Motor neuron (in vitro differentiated cells): ENCODE data around the gene C15orf61. TPM values are rescaled to one million over a fixed set of nuclear protein-coding genes. Genes with fewer than 3 reads are reported as not detected.

Experiments
- ATAC-seq, 8 experiments: fragments of 200-7000 bp; cut with Tn5 transposase; replicated peaks in 6 of 8; 2 replicates each; pipeline ENCODE4 v1.8.0; 2021; ENCODE audit warnings: mild to moderate bottlenecking in 8 of 8, moderate library complexity in 8 of 8
- H3K27ac ChIP-seq, 2 donors: fragments of 250-450 bp; sonication (Bioruptor Pico); 2 replicates each; pipeline ENCODE4 v1.9.0; 2021; ENCODE audit warnings: antibody characterized with exemption in 2 of 2, mild to moderate bottlenecking in 2 of 2, moderate library complexity in 1 of 2
- H3K4me1 ChIP-seq, 2 donors: fragments of 250-450 bp; sonication (Bioruptor Pico); replicated peaks in 1 of 2; 2 replicates each; pipeline ENCODE4 v1.6.1; 2021; ENCODE audit warnings: antibody characterized with exemption in 2 of 2, mild to moderate bottlenecking in 2 of 2, moderate library complexity in 1 of 2
- H3K4me3 ChIP-seq, 5 donors: fragments of 250-450 bp; sonication (Bioruptor Pico); 2 replicates each; pipeline ENCODE4 v1.9.0; 2021; ENCODE audit warnings: antibody characterized with exemption in 5 of 5, mild to moderate bottlenecking in 5 of 5, moderate library complexity in 4 of 5
- WGBS, 10 experiments: fragments of 450-650 bp; shearing (Covaris generic); methylation state at CpG; one replicate each; pipeline ENCODE4 v1.0.0; 2022; 5-methylcytosine and 5-hydroxymethylcytosine counted together
- in situ Hi-C, 9 experiments: fragments of 400-800 bp; cut with MboI; loops; one replicate each; pipeline ENCODE4 v1.15.0; 2021; ENCODE audit warnings: low sequenced_read_pairs in 9 of 9, low pct_unique_long_range_greater_than_20kb in 2 of 9; ENCODE audit not compliant: unreplicated experiment in 9 of 9
- total RNA-seq, 8 experiments: library from RNA; unstranded; fragments of 300-600 nt; gene quantifications; 2 replicates each; pipeline versions ENCODE4 v1.2.3 to v1.2.4, GENCODE V29; 2022

The C15orf61 gene
- total RNA-seq, 8 experiments from 2014 or later = 1.9 to 4.9 (median 3.8) TPM

GRCh38 chr15:67547064-67547463 lies 26.1 kb downstream of the C15orf61 start:
- Histone ChIP-seq H3K27ac (no peak overlapping the region), H3K4me3 (no peak overlapping the region), H3K4me1 (peaks cover 14 to 23% of the 10 kb centered on the region in 2 donors)
- WGBS, 10 experiments = 80 to 100% (median 93%) methylated on average over 1 to 2 of the region's 2 CpGs; no CpG with 5 or more reads in 3 of the 10 experiments
- no peak for ATAC-seq
- in situ Hi-C loops = loop anchor here in 1 of 9 experiments (25.0 kb wide), 1 partner anchor 290 kb away; the partner anchor contains the start of genes RNU6-1 and SKOR1

- H3K27ac ChIP-seq = no peak overlapping the region
- no peak for ATAC-seq
Measured at GRCh38 chr15:67547836-67548235, 26.9 kb downstream of the C15orf61 start.

GRCh38 chr15:67548236-67548852 lies 27.4 kb downstream of the C15orf61 start:
- H3K27ac ChIP-seq = no peak overlapping the region
- peaks cover 14 to 23% of the 10 kb centered on the region in 2 donors for H3K4me1 ChIP-seq
- ATAC-seq = peak in 6 of 8 experiments; percentile 13 to 43 (median 26)
- no peak overlapping the region for H3K4me3 ChIP-seq
- 0 to 86% (median 58%) methylated on average over 1 to 2 of the region's 2 CpGs; no CpG with 5 or more reads in 5 of the 10 experiments for WGBS, 10 experiments
- in situ Hi-C loops = loop anchor here in 1 of 9 experiments (25.0 kb wide), 1 partner anchor 289 kb away; the partner anchor contains the start of genes RNU6-1 and SKOR1

More at GRCh38 chr15:67547836-67548235, 26.9 kb downstream of the C15orf61 start:
- Histone ChIP-seq H3K4me1 (peaks cover 14 to 23% of the 10 kb centered on the region in 2 donors), H3K4me3 (no peak overlapping the region)
- WGBS, 10 experiments = 19 to 100% (median 58%) methylated on average over 1 to 3 of the region's 3 CpGs; no CpG with 5 or more reads in 1 of the 10 experiments
- in situ Hi-C loops = loop anchor here in 1 of 9 experiments (25.0 kb wide), 1 partner anchor 289 kb away; the partner anchor contains the start of genes RNU6-1 and SKOR1

- peak in 7 of 8 experiments; percentile 42 to 97 (median 93) for ATAC-seq
- in situ Hi-C loops = loop anchor here in 1 of 9 experiments (25.0 kb wide), 1 partner anchor 288 kb away; the partner anchor contains the start of genes RNU6-1 and SKOR1
- no peak overlapping the region for H3K27ac ChIP-seq
- no peak overlapping the region for H3K4me3 ChIP-seq
- WGBS, 10 experiments = 24 to 81% (median 41%) methylated on average over 1 to 8 of the region's 8 CpGs; no CpG with 5 or more reads in 1 of the 10 experiments
- H3K4me1 ChIP-seq = peaks cover 9 to 18% of the 10 kb centered on the region in 2 donors
Measured at GRCh38 chr15:67548862-67549651, 28.1 kb downstream of the C15orf61 start.

GRCh38 chr15:67549736-67550135 lies 28.8 kb downstream of the C15orf61 start:
- ATAC-seq = peak in 1 of 8 experiments; percentile 54
- H3K4me1 ChIP-seq = peaks cover 9 to 18% of the 10 kb centered on the region in 2 donors
- 14 to 64% (median 40%) methylated on average over 2 to 3 of the region's 3 CpGs; no CpG with 5 or more reads in 1 of the 10 experiments for WGBS, 10 experiments
- H3K4me3 ChIP-seq = no peak overlapping the region
- in situ Hi-C loops = loop anchor here in 1 of 9 experiments (25.0 kb wide), 1 partner anchor 288 kb away; the partner anchor contains the start of genes RNU6-1 and SKOR1
- no peak overlapping the region for H3K27ac ChIP-seq

- H3K4me3 ChIP-seq = no peak overlapping the region
- ATAC-seq = peak in 5 of 8 experiments; percentile 45 to 73 (median 58)
- 57 to 100% (median 82%) methylated on average over 1 to 4 of the region's 4 CpGs; no CpG with 5 or more reads in 3 of the 10 experiments for WGBS, 10 experiments
- in situ Hi-C loops = no loop called here
- H3K27ac ChIP-seq = no peak overlapping the region
- peaks cover 9 to 18% of the 10 kb centered on the region in 2 donors for H3K4me1 ChIP-seq
Measured at GRCh38 chr15:67550522-67550921, 29.6 kb downstream of the C15orf61 start.

GRCh38 chr15:67551207-67551743 lies 30.3 kb downstream of the C15orf61 start:
- no peak overlapping the region for H3K4me3 ChIP-seq
- 100% methylated on average over 1 of the region's 1 CpG; no CpG with 5 or more reads in 7 of the 10 experiments for WGBS, 10 experiments
- in situ Hi-C loops = no loop called here
- no peak for ATAC-seq
- no peak overlapping the region for H3K27ac ChIP-seq
- H3K4me1 ChIP-seq = peaks cover 9 to 18% of the 10 kb centered on the region in 2 donors

- no peak overlapping the region for H3K27ac ChIP-seq
- no peak overlapping the region for H3K4me3 ChIP-seq
- ATAC-seq = no peak
- H3K4me1 ChIP-seq = peaks cover 3 to 4% of the 10 kb centered on the region in 2 donors
- WGBS, 10 experiments = 67 to 100% (median 89%) methylated on average over 1 to 4 of the region's 4 CpGs; no CpG with 5 or more reads in 1 of the 10 experiments
- in situ Hi-C loops = no loop called here
Measured at GRCh38 chr15:67554580-67554979, 33.6 kb downstream of the C15orf61 start.

GRCh38 chr15:67556976-67557570 lies 36.1 kb downstream of the C15orf61 start:
- in situ Hi-C loops = no loop called here
- no peak overlapping the region for H3K27ac ChIP-seq
- no peak overlapping the region for H3K4me3 ChIP-seq
- no peak for ATAC-seq
- WGBS, 10 experiments = 50 to 100% (median 87%) methylated on average over 1 to 3 of the region's 3 CpGs
- H3K4me1 ChIP-seq = no peaks in the 10 kb centered on the region

GRCh38 chr15:67558502-67558901 lies 37.6 kb downstream of the C15orf61 start:
- no peak overlapping the region for H3K4me3 ChIP-seq
- peaks cover under 1 to 1% of the 10 kb centered on the region in 2 donors for H3K4me1 ChIP-seq
- no peak overlapping the region for H3K27ac ChIP-seq
- no peak for ATAC-seq
- in situ Hi-C loops = no loop called here
- WGBS, 10 experiments = 67 to 100% (median 94%) methylated on average over 1 to 4 of the region's 4 CpGs; no CpG with 5 or more reads in 2 of the 10 experiments

GRCh38 chr15:67559158-67559557 lies 38.2 kb downstream of the C15orf61 start:
- no peak for ATAC-seq
- WGBS, 10 experiments = 100% methylated on average over 1 of the region's 1 CpG; no CpG with 5 or more reads in 2 of the 10 experiments
- in situ Hi-C loops = no loop called here
- H3K4me1 ChIP-seq = peaks cover 6% of the 10 kb centered on the region in 2 donors
- no peak overlapping the region for H3K27ac ChIP-seq
- no peak overlapping the region for H3K4me3 ChIP-seq

- in situ Hi-C loops = no loop called here
- 83 to 100% (median 100%) methylated on average over 2 of the region's 2 CpGs for WGBS, 10 experiments
- peaks cover 7 to 8% of the 10 kb centered on the region in 2 donors for H3K4me1 ChIP-seq
- no peak overlapping the region for H3K4me3 ChIP-seq
- no peak overlapping the region for H3K27ac ChIP-seq
- no peak for ATAC-seq
Measured at GRCh38 chr15:67559576-67559975, 38.6 kb downstream of the C15orf61 start.
